CD4-positive, alpha-beta memory T cell (primary cell): ENCODE data around the gene CFAP54. TPM values are rescaled to one million over a fixed set of nuclear protein-coding genes. Genes with fewer than 3 reads are reported as not detected.
"Not testable (repeated sequence)": the region's sequence is repeated elsewhere in the genome, so short reads cannot be mapped to it uniquely, and the experiment has no call there.

Experiments
- CTCF ChIA-PET: fragments of 350-600 bp; sonication (Branson Sonifier 250); formaldehyde crosslinking; loops from one replicate; lab custom pipeline; 2021; ENCODE audit warnings: inconsistent platforms; ENCODE audit not compliant: partially characterized antibody; lab: Charles Lee
- POLR2A ChIA-PET: fragments of 350-600 bp; sonication (Branson Sonifier 250); formaldehyde crosslinking; loops from one replicate; lab custom pipeline; 2021; ENCODE audit not compliant: partially characterized antibody; lab: Charles Lee
- DNase-seq, 5 donors: peaks; one replicate each; pipeline versions ENCODE4 v3.0.0 to v3.0.0-alpha.2; 2020 to 2022; ENCODE audit warnings: mixed read lengths in 1 of 5
- H3K27ac ChIP-seq: one replicate; pipeline ENCODE4 v1.7.0; 2013; ENCODE audit warnings: low read depth, low read length
- H3K27me3 ChIP-seq: 2 replicates; pipeline ENCODE4 v1.7.0; 2013; ENCODE audit warnings: mild to moderate bottlenecking, low read length, moderate library complexity; ENCODE audit not compliant: insufficient read depth
- H3K36me3 ChIP-seq: 2 replicates; pipeline ENCODE4 v1.7.0; 2013; ENCODE audit warnings: mild to moderate bottlenecking, low read length, moderate library complexity; ENCODE audit not compliant: insufficient read depth
- H3K4me1 ChIP-seq: 2 replicates; pipeline ENCODE4 v1.7.0; 2013; ENCODE audit warnings: mild to moderate bottlenecking, low read length, moderate library complexity; ENCODE audit not compliant: insufficient read depth
- H3K4me3 ChIP-seq, 2 donors: one replicate each; pipeline ENCODE4 v1.7.0; 2013; ENCODE audit warnings: low read length in 2 of 2, mild to moderate bottlenecking in 1 of 2
- H3K9me3 ChIP-seq, 2 donors: one replicate each; pipeline ENCODE4 v1.7.0; 2013; ENCODE audit warnings: low read length in 2 of 2, control low read depth in 1 of 2; ENCODE audit not compliant: control insufficient read depth in 1 of 2
- H3K27ac Mint-ChIP-seq, 7 donors: one replicate each; pipeline ENCODE4 v1.8.0; 2020 to 2021; ENCODE audit warnings: mixed read lengths in 7 of 7, mild to moderate bottlenecking in 6 of 7, inconsistent platforms in 3 of 7, moderate library complexity in 3 of 7
- H3K27me3 Mint-ChIP-seq, 2 donors: one replicate each; pipeline ENCODE4 v1.8.0; 2020 to 2021; ENCODE audit warnings: mixed read lengths in 2 of 2
- H3K36me3 Mint-ChIP-seq, 2 donors: one replicate each; pipeline ENCODE4 v1.8.0; 2020 to 2021; ENCODE audit warnings: mixed read lengths in 2 of 2, inconsistent platforms in 1 of 2, mild to moderate bottlenecking in 1 of 2
- H3K4me1 Mint-ChIP-seq, 4 donors: one replicate each; pipeline ENCODE4 v1.8.0; 2020 to 2021; ENCODE audit warnings: mixed read lengths in 4 of 4, mild to moderate bottlenecking in 1 of 4
- H3K4me3 Mint-ChIP-seq, 8 donors: one replicate each; pipeline ENCODE4 v1.8.0; 2020 to 2021; ENCODE audit warnings: mixed read lengths in 8 of 8, mild to moderate bottlenecking in 7 of 8, moderate library complexity in 6 of 8, inconsistent platforms in 3 of 8
- H3K9me3 Mint-ChIP-seq, 8 donors: one replicate each; pipeline ENCODE4 v1.8.0; 2020 to 2021; ENCODE audit warnings: mixed read lengths in 8 of 8, mild to moderate bottlenecking in 5 of 8, inconsistent platforms in 3 of 8, moderate library complexity in 1 of 8
- intact Hi-C: fragments of 100-400 bp; cut with micrococcal nuclease; formaldehyde crosslinking; loops from one replicate; pipeline ENCODE4 v1.15.1; 2023
- polyA plus RNA-seq, 2 donors: library from polyadenylated mRNA; unstranded; fragments of 300-500 nt; fragmentation: Illumina TruSeq; gene quantifications; one replicate each; pipeline ENCODE4 v1.2.3, GENCODE V29; 2021
- total RNA-seq, 2 experiments: library from RNA; stranded (reverse); gene quantifications; one replicate each; pipeline ENCODE4 v1.2.3, GENCODE V29; 2021

CFAP54 gene
- total and polyA plus RNA-seq, 4 experiments from 2014 or later, result 0.37 to 1.1 (median 0.69) TPM

DNA sequence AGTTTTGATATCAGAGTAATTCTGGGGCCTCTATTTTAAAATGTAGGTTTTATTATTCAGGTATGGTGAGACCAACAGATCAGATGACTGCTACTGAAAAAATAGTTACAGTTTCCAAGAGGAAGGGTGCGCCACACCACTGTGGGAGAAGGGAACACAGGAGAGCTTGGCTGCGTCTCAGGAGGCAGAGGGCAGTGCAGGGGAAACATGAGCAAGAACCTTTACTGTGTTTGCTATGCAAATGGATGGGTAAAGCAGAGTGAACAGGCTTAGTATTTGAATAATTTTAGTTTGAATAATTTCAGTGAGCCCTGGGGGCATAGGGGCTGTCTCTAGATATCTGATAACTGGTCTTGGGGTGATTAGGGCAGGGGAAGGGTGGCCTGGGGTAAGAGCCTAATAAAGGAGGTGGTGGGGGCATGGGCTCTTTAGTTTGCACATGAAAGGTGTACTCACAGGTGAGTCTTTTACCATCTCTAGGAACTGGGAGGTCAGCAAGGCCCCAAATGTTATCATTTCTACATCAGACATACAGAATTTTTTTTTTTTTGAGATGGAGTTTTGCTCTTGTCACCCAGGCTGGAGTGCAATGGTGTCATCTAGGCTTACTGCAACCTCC lies 220.9 kb downstream of the CFAP54 start:
- CTCF ChIA-PET, result no interaction called here
- intact Hi-C loops, result no loop called here
- POLR2A ChIA-PET, result no interaction called here
- Histone ChIP-seq H3K9me3 (no peaks in the 10 kb centered on the region), H3K4me1 (no peaks in the 10 kb centered on the region), H3K27me3 (no peaks in the 10 kb centered on the region), H3K36me3 (no peaks in the 10 kb centered on the region), H3K4me3 (no peak overlapping the region), H3K27ac (no peak overlapping the region)
- Mint-ChIP-seq H3K9me3 (no peaks in the 10 kb centered on the region), H3K27me3 (peaks cover 0 to 2% of the 10 kb centered on the region in 2 donors), H3K4me3 (no peak overlapping the region), H3K27ac (no peak overlapping the region), H3K4me1 (no peaks in the 10 kb centered on the region), H3K36me3 (no peaks in the 10 kb centered on the region)
- DNase-seq, result no peak

GRCh38 chr12:96711364-96711763 lies 222.0 kb downstream of the CFAP54 start:
- Mint-ChIP-seq H3K27ac (no peak overlapping the region), H3K27me3 (peaks cover 0 to 2% of the 10 kb centered on the region in 2 donors), H3K9me3 (no peaks in the 10 kb centered on the region), H3K4me1 (peaks cover under 1 to 2% (median under 1%) of the 10 kb centered on the region in 4 donors), H3K36me3 (no peaks in the 10 kb centered on the region), H3K4me3 (no peak overlapping the region)
- DNase-seq, result no peak
- ChIA-PET CTCF (interaction anchor here (1.4 kb wide), 1 partner anchor 11 kb away, joined by 3 read pairs; no protein-coding TSS in a partner anchor), POLR2A (no interaction called here)
- no peaks in the 10 kb centered on the region for H3K9me3 ChIP-seq
- intact Hi-C loops, result no loop called here
- H3K4me1 ChIP-seq, result no peaks in the 10 kb centered on the region
- H3K36me3 ChIP-seq, result no peaks in the 10 kb centered on the region
- H3K4me3 ChIP-seq, result no peak overlapping the region
- H3K27me3 ChIP-seq, result no peaks in the 10 kb centered on the region
- no peak overlapping the region for H3K27ac ChIP-seq

- intact Hi-C loops, result no loop called here
Measured at GRCh38 chr12:96714199-96714598, 224.8 kb downstream of the CFAP54 start.

GRCh38 chr12:96719660-96720362 lies 230.4 kb downstream of the CFAP54 start:
- POLR2A ChIA-PET, result interaction anchor here (1.3 to 1.7 kb wide), 2 partner anchors 17 to 187 kb away, joined by 3 to 11 read pairs; partner anchors contain the start of gene NEDD1
- CTCF ChIA-PET, result no interaction called here
- peak overlapping the region; percentile 61 to 79 for H3K4me3 ChIP-seq
- DNase-seq, result peak in 3 of 5 donors; percentile 27 to 39 (median 35)
- Mint-ChIP-seq H3K27ac (peak overlapping the region; percentile 84 to 98 (median 93)), H3K27me3 (no peaks in the 10 kb centered on the region), H3K4me3 (peak overlapping the region; percentile 89 to 97 (median 94)), H3K36me3 (peaks cover 0 to 4% of the 10 kb centered on the region in 2 donors), H3K4me1 (peaks cover 7 to 18% (median 12%) of the 10 kb centered on the region in 4 donors), H3K9me3 (no peaks in the 10 kb centered on the region)
- H3K27me3 ChIP-seq, result no peaks in the 10 kb centered on the region
- intact Hi-C loops, result loop anchor here (2.0 kb wide), 1 partner anchor 187 kb away; the partner anchor contains the start of gene NEDD1
- H3K27ac ChIP-seq, result peak overlapping the region; percentile 63
- no peaks in the 10 kb centered on the region for H3K9me3 ChIP-seq
- H3K4me1 ChIP-seq, result peaks cover 12% of the 10 kb centered on the region
- no peaks in the 10 kb centered on the region for H3K36me3 ChIP-seq

More at GRCh38 chr12:96714199-96714598, 224.8 kb downstream of the CFAP54 start:
- no peaks in the 10 kb centered on the region for H3K9me3 Mint-ChIP-seq
- Histone ChIP-seq H3K27me3 (no peaks in the 10 kb centered on the region), H3K36me3 (no peaks in the 10 kb centered on the region), H3K4me1 (peaks cover 2% of the 10 kb centered on the region), H3K9me3 (no peaks in the 10 kb centered on the region), H3K4me3 (no peak overlapping the region), H3K27ac (no peak overlapping the region)
- H3K4me3 Mint-ChIP-seq, result no peak overlapping the region
- CTCF ChIA-PET, result no interaction called here
- no peak overlapping the region for H3K27ac Mint-ChIP-seq
- H3K4me1 Mint-ChIP-seq, result peaks cover 1 to 4% (median 3%) of the 10 kb centered on the region in 4 donors
- no peak for DNase-seq
- H3K36me3 Mint-ChIP-seq, result no peaks in the 10 kb centered on the region
- POLR2A ChIA-PET, result no interaction called here
- peaks cover 0 to 2% of the 10 kb centered on the region in 2 donors for H3K27me3 Mint-ChIP-seq

- H3K27me3 Mint-ChIP-seq, result no peaks in the 10 kb centered on the region
- intact Hi-C loops, result loop anchor here (2.0 kb wide), 1 partner anchor 186 kb away; the partner anchor contains the start of gene NEDD1
- H3K9me3 ChIP-seq, result no peaks in the 10 kb centered on the region
- H3K36me3 ChIP-seq, result no peaks in the 10 kb centered on the region
- H3K27ac Mint-ChIP-seq, result peak overlapping the region; percentile 84 to 98 (median 93)
- peak overlapping the region; percentile 89 to 97 (median 94) for H3K4me3 Mint-ChIP-seq
- CTCF ChIA-PET, result interaction anchor here (0.8 kb wide), 1 partner anchor 19 kb away, joined by 3 read pairs; no protein-coding TSS in a partner anchor
- peak overlapping the region; percentile 63 for H3K27ac ChIP-seq
- H3K36me3 Mint-ChIP-seq, result peaks cover 0 to 4% of the 10 kb centered on the region in 2 donors
- no peaks in the 10 kb centered on the region for H3K27me3 ChIP-seq
- H3K4me1 Mint-ChIP-seq, result peaks cover 7 to 18% (median 12%) of the 10 kb centered on the region in 4 donors
- peak in 3 of 5 donors; percentile 9 to 18 (median 17) for DNase-seq
- H3K4me3 ChIP-seq, result peak overlapping the region; percentile 61 to 79
- POLR2A ChIA-PET, result interaction anchor here (1.3 to 1.7 kb wide), 2 partner anchors 17 to 187 kb away, joined by 3 to 11 read pairs; partner anchors contain the start of gene NEDD1
- H3K4me1 ChIP-seq, result peaks cover 12% of the 10 kb centered on the region
- no peaks in the 10 kb centered on the region for H3K9me3 Mint-ChIP-seq
Measured at GRCh38 chr12:96720363-96720705, 231.0 kb downstream of the CFAP54 start.

DNA sequence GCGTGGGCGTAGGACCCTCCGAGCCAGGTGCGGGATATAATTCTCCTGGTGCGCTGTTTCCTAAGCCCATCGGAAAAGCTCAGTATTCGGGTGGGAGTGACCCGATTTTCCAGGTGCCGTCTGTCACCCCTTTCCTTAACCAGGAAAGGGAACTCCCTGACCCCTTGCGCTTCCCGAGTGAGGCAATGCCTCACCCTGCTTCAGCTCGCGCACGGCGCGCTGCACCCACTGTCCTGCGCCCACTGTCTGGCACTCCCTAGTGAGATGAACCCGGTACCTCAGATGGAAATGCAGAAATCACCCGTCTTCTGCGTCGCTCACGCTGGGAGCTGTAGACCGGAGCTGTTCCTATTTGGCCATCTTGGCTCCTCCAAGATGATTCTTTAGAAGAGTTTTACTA lies 240.1 kb downstream of the CFAP54 start:
- H3K4me1 ChIP-seq, intact Hi-C loops, H3K9me3 ChIP-seq, DNase-seq, H3K27me3 Mint-ChIP-seq, H3K27me3 ChIP-seq, POLR2A ChIA-PET, H3K36me3 Mint-ChIP-seq, H3K9me3 Mint-ChIP-seq, H3K4me3 ChIP-seq, CTCF ChIA-PET, H3K4me1 Mint-ChIP-seq, H3K4me3 Mint-ChIP-seq, H3K36me3 ChIP-seq, H3K27ac Mint-ChIP-seq, H3K27ac ChIP-seq: not testable (repeated sequence)

GRCh38 chr12:96729886-96730285 lies 240.5 kb downstream of the CFAP54 start:
- no peaks in the 10 kb centered on the region for H3K36me3 Mint-ChIP-seq
- H3K27me3 Mint-ChIP-seq, result peaks cover 5 to 6% of the 10 kb centered on the region in 2 donors
- H3K4me1 Mint-ChIP-seq, result peaks cover 0 to 2% (median 0%) of the 10 kb centered on the region in 4 donors
- no peaks in the 10 kb centered on the region for H3K9me3 ChIP-seq
- intact Hi-C loops, result no loop called here
- no peaks in the 10 kb centered on the region for H3K36me3 ChIP-seq
- no peaks in the 10 kb centered on the region for H3K27me3 ChIP-seq
- peaks cover 0 to 2% (median 0%) of the 10 kb centered on the region in 8 donors for H3K9me3 Mint-ChIP-seq
- no peak for DNase-seq
- CTCF ChIA-PET, result no interaction called here
- no peak overlapping the region for H3K27ac Mint-ChIP-seq
- H3K27ac ChIP-seq, result no peak overlapping the region
- POLR2A ChIA-PET, result no interaction called here
- no peaks in the 10 kb centered on the region for H3K4me1 ChIP-seq
- H3K4me3 Mint-ChIP-seq, result peak overlapping the region in 1 of 8 donors; percentile 22
- no peak overlapping the region for H3K4me3 ChIP-seq
